Stimulated activated CD4-positive, alpha-beta T cell treated with anti-CD3 and anti-CD28 coated beads, Interleukin-2, amount 100 ng/mL, for 48 hours (primary cell): Measurements from ENCODE around the gene SPNS1.
A peak's percentile ranks its signal among the peaks of the same experiment; 100 is the strongest.
"Not testable (repeated sequence)": the region's sequence is repeated elsewhere in the genome, so short reads cannot be mapped to it uniquely, and the experiment has no call there.

Source experiments
- DNase-seq, 2 donors: peaks; one replicate each; pipeline ENCODE4 v3.0.0-alpha.2; 2020

Gene SPNS1

DNA sequence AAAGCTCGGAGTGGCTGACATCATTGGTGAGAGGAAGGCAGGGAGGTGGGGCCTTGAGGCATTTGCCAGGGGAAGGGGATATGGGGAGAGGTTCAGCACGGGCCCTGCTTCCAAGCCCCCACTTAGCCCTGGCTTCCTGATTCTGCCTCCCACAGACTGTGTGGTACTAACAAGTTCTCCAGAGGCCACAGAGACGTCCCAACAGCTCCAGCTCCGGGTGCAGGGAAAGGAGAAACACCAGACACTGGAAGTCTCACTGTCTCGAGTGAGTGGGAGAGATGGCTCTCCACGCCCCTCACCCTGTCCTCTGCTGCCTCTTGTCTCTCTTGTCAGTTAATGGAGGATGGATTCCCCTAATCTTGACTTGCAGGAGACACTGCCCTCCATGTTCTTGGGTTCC is 15.7 kb upstream of the SPNS1 start:
- DNase-seq = no peak

DNA sequence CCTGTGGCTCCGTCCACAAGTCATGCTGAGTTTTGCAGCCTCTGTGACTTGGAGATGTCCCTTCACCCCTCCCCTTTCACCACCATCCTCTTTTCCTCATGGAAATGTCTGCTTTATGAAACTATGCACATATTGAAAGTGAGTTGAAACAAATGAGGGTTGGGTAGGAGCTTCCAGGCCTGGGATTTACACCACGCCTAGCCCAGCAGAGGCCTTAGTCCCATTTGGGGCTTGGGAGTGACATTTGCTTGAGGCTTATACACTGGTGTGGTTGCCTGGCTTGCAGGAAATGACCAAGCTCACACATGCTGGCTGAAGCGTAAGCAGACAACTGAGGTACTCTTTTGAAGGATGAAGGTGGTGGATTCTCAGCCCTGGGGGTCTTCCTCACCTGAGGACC is 10.5 kb upstream of the SPNS1 start:
- no peak for DNase-seq

DNA sequence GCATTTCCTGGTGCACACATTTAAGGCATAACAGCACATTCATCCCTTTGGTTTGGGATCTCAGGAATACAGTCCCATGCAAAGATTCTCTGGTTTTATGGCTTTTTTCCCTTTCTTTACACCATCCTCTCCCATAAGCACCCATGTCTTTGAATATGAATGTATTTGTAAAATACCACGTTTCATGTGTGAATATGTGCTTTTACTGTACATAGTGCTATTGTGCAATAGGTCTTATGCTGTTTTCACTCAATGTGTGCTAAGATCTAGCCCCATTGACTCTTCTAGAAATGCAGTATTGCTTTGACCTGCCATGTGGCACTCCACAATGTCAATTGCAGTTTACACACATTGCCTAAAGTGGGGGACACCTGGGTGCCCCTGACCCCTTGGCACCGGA is 10.1 kb upstream of the SPNS1 start:
- no peak for DNase-seq

DNA sequence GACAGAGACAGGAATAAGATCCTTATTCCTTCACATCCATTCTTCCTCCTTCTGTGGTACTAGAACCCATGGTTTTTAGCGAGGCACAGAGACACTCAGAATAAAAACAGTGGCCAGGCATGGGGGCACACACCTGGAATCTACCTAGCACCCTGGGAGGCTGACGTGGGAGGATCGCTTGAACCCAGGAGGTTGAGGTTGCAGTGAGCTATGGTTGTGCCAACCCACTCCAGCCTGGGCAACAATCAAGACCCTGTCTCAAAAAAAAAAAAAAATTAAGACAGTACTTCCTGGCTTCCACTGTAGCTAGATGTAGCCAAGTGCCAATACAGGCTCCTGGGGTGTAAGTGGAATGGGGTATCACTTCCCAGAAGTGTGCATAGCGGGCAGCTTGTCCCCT is 7.4 kb upstream of the SPNS1 start:
- no peak for DNase-seq

DNA sequence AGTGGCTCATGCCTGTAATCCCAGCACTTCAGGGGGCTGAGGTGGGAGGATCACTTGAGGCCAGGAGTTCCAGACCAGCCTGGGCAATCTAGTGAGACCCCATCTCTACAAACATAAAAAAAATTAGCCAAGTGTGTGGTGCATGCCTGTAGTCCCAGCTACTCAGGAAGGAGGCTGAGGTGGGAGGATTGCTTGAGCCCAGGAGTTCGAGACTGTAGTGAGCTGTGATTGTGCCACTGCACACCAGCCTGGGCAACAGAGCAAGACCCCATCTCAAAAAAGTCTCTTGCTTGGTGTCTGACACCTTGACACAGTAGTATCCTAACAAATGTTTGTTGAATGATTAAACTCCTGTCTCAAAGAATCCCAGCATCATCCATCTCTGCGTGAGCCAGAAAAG is 4.9 kb upstream of the SPNS1 start:
- not testable (repeated sequence) for DNase-seq

DNA sequence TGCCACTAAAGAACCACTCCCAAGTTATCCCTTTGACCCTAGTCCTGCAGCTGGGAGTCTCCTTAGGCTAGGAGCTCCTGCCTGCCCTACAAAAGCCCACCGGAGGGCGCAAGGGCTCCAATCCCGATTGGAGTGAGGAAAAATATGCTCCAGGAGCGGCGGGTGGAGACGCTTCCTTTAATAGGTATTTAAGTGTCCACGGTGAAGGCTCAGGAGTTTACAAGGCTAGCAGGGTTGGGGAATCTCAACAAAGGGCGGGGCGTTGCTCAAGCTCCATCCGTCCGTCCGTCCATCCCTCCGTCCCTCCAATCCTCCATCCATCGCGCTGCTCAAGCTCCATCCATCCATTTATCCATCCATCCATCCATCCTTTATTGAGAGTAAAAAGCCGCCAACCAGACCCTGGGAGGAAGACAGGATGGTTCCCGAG is 556 bp upstream of the SPNS1 start:
- DNase-seq = peak in 1 of 2 donors; percentile 38

DNA sequence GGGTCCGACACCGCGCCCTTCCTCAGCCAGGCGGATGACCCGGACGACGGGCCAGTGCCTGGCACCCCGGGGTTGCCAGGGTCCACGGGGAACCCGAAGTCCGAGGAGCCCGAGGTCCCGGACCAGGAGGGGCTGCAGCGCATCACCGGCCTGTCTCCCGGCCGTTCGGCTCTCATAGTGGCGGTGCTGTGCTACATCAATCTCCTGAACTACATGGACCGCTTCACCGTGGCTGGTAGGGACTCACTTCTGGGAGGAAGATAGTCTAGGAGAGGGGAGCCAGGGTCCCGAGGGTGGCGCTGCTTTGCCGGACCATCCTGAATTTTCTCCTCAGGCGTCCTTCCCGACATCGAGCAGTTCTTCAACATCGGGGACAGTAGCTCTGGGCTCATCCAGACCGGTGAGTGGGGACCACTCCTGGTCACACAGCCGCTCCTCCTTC is 601 bp downstream of the SPNS1 start:
- no peak for DNase-seq

DNA sequence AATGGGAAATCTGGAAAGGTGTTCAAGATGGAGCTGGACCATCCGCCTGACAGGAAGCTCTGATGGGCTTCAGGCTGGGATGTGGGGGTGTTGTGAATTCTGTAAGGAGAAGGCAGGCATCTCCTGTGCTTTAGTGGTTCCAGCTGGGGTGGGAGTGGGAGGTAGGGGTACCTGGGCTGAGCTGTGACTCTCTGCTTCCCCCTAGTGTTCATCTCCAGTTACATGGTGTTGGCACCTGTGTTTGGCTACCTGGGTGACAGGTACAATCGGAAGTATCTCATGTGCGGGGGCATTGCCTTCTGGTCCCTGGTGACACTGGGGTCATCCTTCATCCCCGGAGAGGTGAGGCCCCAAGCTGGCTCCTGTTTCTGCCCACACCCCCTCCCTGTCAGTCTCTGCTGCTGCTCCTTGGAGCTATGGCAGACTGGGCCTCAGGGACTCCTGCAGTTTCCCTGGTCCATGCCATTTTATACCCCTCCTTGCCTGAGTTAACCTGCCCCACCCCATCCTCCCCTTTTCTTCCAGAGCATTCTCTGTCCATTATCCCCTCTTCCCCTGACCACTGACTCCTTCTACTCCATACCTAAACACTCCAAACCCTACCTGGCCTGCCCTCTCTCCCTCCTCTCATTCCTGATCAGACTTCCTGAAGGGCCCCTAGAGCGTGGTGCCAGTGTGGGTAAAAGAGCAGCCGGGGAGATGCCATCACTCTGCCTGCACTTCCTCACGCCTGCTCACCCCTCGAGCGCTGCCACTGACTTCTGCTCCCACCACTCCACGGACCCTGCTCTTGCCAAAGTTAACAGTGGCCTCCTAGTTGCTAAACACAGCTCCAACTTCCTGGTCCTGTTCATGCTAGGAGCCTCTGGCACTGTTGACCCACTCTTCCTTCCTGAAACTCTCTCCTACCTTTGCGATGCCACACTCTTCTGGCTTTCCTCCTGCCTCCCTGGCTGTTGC is 3.4 kb downstream of the SPNS1 start:
- no peak for DNase-seq

DNA sequence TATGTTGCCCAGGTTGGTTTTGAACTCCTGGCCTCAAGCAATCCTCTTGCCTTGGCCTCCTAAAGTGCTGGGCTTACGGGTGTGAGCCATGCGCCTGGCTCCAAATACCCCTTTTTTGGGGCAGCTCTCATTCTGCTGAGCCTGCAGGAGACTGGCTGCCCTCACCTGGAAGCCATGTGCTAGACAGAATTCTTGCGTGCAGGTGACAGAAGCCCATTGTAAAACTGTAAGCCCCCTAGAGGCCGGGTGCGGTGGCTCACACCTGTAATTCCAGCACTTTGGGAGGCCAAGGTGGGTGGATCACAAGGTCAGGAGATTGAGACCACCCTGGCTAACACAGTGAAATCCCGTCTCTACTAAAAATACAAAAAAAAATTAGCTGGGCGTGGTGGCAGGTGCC is 5.8 kb downstream of the SPNS1 start:
- not testable (repeated sequence) for DNase-seq

DNA sequence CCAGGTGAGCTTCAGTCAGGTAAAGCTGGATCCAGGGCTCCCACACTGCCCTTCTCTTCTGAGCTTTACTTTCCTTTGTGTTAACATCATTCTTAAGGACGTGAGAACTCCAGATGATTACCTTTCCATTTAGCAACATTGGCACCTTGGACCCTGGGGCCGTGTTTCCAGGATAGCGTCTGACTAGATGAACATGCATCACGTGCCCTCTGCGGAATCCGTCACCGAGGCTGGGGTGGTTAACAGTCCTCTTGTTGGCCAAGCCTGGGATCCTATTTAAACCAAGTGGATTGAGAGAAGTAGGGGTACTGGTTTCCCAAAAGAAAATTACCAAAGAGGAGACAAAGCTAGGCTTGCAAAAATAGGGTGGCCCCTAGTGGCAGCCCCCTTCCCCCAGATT is 6.4 kb downstream of the SPNS1 start:
- DNase-seq = no peak

DNA sequence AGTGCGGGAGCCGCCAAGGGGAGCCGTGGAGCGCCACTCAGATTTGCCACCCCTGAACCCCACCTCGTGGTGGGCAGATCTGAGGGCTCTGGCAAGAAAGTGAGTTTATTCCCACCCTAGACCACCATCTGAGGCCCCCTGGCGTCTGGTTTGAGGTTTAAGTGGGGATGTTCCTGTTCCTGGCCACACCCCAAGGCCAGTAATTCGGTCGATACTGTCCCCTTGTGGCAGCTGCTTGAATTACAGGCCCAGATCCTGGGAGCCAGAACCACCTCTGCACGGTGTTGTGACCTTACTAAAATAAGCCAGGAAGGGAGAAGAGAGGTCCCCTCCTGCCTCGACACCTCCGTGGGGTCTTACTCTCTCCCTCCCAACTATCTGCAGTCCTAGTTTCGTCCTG is 6.9 kb downstream of the SPNS1 start:
- peak; percentile 64 to 73 for DNase-seq

DNA sequence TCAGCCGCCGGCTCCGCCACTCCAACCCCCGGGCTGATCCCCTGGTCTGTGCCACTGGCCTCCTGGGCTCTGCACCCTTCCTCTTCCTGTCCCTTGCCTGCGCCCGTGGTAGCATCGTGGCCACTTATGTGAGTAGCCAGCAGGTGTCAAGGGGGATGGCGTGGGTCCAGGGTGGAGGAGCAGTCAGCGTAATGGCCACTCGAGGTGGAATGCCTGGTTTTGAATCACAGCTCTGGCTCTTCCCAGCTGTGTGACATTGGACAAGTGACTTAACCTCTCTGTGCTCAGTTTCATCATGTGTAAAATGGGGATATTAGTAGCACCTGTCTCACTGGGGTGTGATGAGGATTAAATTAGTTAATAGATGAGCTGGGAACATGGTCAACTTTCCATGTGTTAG is 7.8 kb downstream of the SPNS1 start:
- DNase-seq = no peak

DNA sequence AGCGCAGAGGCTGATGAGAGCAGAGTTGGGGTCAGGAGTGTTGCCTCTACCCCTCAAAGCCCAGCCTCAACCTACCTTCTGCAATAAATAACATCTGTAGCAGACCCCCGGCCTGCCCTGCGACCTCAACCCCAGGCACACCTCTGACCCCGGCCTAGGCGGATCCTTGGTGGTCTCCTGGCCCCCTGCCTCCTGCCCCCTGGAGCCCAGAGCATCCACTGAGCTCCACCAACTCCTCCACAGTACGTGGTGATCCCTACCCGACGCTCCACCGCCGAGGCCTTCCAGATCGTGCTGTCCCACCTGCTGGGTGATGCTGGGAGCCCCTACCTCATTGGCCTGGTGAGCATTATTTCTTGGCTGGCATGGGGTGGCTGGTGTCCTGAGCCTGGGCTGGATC is 8.4 kb downstream of the SPNS1 start:
- no peak for DNase-seq

DNA sequence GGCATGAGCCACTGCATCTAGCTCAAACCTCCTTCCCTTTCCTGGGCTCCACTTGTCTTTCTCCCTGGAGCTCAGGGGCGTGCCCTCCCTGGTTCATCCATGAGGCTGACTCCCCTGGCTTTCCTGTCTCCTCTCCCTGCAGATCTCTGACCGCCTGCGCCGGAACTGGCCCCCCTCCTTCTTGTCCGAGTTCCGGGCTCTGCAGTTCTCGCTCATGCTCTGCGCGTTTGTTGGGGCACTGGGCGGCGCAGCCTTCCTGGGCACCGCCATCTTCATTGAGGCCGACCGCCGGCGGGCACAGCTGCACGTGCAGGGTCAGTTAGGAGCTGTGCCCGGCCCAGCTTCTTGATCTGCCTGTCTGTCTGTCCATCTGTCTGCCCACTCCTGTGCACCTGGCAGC is 9.1 kb downstream of the SPNS1 start:
- DNase-seq = no peak

DNA sequence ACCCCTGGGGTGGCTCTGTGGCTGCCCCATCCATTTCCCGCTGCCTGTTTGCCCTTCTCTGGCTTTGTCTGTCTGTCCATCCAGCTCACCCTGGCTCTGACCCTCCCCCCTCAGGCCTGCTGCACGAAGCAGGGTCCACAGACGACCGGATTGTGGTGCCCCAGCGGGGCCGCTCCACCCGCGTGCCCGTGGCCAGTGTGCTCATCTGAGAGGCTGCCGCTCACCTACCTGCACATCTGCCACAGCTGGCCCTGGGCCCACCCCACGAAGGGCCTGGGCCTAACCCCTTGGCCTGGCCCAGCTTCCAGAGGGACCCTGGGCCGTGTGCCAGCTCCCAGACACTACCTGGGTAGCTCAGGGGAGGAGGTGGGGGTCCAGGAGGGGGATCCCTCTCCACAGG is 9.5 kb downstream of the SPNS1 start:
- DNase-seq = no peak

DNA sequence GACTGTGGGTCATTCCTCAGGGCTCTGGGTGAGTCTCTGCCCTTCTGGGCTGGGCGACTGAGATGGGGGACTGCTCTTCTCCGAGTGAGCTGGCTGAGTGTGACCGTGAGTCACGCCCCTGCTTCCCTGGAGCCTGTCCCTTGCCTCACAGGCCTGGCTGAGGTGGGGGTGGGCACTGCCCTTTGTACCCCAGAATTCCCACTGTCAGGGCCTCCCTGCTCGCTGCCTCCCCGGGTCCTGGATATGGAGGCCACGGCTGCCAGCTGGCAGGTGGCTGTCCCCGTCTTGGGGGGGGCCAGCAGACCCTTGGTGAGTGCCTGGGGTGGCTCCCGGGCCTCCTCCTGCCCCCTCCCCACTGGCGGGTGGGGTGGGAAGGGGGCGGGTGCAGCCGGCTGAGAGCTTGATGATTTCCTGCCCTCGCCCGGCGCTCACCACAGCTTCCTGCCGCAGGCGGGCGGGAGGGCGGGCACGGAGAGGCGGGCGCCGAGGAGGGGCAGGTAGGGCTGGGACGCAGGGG is 10.1 kb downstream of the SPNS1 start, which contains the start of gene LAT:
LAT (plus strand) TSS at position 434 of the 517 bp plus-strand sequence. CDS start 366 bp downstream, outside the sequence.
- peak; percentile 47 to 61 for DNase-seq

DNA sequence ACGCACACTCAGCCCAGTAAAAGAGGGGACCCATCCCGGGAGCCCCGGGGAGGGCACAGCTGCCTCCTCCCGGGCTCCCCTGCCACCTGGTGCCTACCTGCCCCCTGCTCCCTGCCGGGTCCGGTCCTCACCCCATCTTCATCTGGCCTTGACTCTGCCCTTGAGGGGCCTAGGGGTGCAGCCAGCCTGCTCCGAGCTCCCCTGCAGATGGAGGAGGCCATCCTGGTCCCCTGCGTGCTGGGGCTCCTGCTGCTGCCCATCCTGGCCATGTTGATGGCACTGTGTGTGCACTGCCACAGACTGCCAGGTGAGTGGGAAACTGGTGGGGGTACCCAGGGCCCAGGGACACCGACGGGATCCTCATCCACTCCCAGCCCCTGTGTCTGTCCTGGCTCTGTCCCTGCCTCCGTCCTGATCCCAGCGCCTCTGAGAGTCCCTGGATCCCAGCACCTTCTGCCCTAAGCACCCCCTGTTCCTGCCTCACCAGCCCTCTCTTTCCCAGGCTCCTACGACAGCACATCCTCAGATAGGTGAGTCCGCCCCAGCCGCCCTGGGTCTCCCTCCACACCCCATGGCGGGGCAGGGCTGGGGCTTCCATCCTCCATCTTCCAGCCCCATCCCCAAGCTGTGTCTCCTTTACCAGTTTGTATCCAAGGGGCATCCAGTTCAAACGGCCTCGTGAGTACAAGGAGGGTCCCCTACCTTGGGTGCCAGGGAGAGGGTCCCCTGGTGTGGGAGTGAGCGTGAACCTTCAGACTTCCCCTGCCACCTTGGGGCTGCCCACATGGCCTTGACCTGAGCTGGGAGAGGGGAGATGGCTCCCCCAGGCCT is 10.8 kb downstream of the SPNS1 start:
- peak in 1 of 2 donors; percentile 23 for DNase-seq

DNA sequence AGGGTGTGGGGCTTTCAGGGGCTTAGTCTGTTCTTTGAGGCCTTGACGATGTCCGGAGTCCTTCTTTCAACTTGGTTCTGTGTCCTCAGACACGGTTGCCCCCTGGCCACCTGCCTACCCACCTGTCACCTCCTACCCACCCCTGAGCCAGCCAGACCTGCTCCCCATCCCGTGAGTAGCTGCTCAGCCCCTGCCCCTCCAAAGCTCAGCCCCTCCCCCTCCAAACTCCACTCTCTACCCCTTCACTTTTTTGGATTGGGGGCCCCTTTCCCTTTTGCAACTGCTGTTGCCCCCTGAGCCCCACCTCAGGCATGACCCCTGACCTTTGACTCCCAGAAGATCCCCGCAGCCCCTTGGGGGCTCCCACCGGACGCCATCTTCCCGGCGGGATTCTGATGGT is 11.5 kb downstream of the SPNS1 start:
- DNase-seq = no peak

DNA sequence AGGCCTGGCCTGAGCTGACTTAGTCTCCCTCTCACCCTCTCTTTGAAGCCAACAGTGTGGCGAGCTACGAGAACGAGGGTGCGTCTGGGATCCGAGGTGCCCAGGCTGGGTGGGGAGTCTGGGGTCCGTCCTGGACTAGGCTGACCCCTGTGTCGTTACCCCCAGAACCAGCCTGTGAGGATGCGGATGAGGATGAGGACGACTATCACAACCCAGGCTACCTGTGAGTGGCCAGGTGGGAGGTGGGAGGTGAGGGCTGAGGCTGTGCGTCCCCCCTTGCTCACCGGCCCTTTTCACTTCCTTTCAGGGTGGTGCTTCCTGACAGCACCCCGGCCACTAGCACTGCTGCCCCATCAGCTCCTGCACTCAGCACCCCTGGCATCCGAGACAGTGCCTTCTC is 11.9 kb downstream of the SPNS1 start:
- DNase-seq = no peak

DNA sequence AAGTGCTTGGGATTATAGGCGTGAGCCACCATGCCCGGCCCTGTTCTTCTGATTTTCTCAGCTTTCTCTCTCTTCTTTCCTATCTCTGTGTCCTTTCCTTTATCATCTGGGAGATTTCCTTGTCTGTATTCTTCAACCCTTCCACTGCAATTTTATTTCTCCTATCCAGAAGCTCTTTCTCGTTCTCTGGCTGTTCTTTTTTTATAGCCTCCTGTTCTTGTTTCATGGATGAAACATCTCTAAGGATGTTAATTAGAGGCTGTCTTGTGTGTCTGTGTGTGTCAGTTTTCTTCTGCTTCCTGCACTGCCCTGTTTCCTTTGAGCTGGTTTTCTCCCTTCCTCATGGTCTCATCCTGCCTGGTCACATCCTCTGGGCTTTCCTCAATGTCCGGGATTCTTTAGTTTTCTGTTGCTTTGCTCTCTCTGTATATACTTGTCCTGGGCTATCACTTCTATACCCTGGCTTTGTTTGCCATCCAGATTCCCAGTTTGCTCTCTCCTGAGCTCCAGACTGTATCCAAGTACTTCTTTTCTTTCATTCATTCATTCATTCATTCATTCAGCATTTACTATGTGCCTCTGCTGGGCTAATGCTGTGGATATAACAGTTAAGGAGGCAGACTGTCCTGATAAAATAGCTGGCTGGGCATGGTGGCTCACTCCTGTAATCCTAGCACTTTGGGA is 12.7 kb downstream of the SPNS1 start:
- no peak for DNase-seq

DNA sequence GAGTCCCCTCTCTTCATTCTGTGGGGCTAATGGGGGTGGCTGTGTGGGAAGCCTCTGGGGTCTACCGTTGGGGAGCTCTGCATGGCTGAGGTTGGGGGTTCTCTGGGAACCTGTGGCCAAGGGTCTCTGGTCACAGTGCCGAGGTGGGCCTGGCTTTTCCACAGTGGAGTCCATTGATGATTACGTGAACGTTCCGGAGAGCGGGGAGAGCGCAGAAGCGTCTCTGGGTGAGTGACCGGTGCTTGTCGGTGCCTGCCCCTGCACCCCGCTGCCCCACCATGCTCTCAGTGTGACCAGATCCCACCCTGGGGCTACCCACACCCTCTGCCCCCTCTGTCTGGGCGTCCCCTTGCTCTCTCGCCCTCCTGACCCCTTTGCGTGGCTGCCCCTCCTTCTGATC is 14.8 kb downstream of the SPNS1 start:
- no peak for DNase-seq

DNA sequence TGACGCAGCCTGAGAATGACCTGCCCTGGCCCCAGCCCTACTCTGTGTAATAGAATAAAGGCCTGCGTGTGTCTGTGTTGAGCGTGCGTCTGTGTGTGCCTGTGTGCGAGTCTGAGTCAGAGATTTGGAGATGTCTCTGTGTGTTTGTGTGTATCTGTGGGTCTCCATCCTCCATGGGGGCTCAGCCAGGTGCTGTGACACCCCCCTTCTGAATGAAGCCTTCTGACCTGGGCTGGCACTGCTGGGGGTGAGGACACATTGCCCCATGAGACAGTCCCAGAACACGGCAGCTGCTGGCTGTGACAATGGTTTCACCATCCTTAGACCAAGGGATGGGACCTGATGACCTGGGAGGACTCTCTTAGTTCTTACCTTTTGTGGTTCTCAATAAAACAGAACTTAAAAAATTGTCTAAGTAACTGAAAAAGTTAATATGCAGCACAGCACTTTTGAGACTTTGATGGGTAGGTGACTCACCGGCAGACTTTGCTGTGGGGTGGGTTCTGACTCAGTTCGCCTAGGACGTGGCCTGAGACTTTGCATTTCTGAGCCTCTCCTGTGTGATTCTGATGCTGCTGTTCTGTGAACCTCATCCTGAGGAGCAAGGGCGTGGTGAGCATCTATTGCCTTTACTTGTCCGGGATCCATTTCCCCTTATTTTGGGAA is 15.9 kb downstream of the SPNS1 start:
- peak; percentile 53 to 63 for DNase-seq
